Fibroblast of upper back skin (primary cell): ENCODE data around the gene P2RX6.

Experiments
- DNase-seq: peaks from one replicate; pipeline ENCODE4 v3.0.0-alpha.2; 2013

P2RX6 gene

DNA sequence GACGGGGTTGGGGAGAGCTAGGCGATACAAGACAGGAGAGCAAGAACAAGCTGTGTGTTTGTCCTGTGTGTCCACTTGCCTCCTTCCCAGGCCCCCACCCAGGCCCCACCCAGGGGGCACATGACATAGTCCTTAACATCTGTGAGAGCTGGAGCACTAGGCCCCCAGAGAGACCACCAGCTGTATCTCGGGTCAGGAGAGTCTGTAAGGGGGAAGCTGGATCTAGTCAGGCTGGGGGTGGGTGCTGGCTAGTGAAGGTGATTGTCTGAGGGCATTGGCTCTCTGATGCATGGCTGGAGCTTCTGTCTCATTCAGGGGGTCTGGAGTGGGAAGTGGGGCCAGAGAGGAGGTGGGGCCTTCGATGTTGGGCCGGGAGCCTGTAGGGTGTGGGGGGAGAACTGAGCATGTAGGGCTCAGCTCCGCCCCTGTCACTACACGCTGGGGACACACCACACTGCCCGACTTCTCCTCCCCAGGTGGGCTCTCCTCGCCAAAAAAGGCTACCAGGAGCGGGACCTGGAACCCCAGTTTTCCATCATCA is 571 bp downstream of the P2RX6 start:
- no peak for DNase-seq

DNA sequence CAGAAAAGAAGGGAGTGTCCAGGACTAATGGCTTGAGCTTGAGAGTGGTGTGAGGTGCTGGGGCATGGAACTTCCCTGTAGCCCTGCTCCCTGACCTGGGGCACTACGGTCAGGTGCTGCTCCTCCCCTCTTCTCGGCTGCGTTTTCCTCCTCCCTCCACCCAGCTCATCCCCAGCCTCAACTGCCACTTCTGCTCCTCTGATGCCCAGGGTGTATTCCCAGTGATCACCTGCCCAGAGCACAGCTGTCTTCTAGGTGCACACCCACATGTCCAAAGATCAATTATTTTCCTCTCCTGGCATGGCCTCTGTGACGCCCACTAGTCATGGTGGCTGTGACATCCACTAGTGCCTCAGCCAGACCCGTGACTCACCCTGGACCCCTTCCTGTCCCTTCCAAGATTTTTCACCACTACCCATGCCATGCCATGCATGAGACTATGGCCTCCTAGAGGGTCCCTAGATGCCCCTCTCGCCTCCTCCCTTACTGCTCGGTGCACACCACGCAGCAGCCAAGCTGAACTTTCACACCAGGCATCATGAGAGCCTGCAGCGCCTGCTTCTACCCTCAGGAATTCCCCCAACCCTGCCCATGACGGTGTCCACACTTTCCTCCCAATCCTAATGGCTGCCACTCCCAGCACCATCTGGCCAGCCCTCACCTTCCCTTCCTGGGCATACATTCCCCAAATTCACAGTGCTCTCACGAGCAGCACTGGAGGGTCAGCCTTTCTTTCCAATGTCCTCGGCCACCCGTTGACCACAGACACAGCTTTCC is 1.9 kb downstream of the P2RX6 start:
- DNase-seq, result no peak

DNA sequence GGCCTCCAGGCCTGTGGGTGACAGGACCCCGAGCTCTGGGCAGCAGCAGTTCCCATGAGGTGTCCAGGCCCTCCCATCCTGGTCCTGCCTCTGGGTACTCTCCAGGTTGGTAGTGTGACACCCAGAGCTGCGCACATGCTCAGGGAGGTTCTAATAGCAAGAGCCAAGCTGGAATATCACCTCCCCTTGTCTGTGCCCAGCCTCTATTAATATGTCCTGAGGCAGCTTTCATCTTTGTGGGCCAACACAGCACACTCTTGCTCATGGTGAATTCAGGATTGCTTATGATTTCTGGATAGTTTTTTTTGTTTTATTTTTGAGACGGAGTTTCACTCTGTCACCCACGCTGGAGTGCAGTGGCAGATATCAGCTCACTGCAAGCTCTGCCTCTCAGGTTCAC is 3.3 kb downstream of the P2RX6 start:
- DNase-seq, result no peak

DNA sequence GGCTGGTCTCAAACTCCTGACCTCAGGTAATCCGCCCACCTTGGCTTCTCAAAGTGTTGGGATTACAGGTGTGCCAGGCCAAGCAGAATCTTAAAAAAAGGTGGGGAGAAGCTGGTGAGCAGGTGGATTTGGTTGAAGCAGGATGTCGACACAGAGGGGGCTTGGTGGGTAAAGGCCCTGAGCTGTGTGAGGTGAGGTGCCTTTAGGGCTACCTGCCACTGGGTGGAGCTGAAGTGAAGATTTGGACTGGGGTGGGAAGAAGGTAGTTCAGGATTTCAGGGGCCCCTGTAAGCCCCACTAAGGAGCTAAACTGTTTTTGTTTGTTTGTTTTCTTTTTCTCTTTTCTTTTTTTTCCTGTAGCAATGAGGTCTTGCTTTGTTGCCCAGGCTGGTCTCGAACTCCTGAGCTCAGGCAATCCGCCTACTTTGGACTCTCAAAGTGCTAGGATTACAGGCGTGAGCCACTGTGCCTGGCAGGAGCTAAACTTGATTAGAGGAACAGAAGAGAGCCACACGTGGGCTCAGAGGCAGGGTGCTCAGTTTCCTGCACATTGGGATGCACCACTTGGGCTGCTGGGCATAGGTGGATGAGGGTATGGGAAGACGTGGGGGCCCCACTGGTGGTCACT is 6.0 kb downstream of the P2RX6 start:
- DNase-seq, result peak; percentile 8

DNA sequence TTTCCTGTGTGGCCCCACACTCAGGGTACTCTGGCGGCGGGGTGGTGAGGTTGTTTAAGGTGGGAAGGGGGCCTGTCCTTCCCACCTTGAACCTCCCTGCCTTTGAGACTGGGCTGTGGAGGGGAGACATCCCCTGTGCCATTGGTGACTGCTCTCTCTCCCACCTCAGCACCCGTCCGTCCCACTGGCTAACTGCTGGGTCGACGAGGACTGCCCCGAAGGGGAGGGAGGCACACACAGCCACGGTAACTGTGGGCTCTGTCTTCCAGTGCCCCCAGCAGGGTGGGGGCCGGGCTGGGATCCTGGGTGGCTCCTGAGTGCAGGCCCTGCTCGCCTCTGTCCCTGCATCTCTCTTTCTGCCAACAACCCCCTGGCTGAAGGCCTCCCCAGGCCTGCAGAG is 7.5 kb downstream of the P2RX6 start:
- DNase-seq, result no peak

DNA sequence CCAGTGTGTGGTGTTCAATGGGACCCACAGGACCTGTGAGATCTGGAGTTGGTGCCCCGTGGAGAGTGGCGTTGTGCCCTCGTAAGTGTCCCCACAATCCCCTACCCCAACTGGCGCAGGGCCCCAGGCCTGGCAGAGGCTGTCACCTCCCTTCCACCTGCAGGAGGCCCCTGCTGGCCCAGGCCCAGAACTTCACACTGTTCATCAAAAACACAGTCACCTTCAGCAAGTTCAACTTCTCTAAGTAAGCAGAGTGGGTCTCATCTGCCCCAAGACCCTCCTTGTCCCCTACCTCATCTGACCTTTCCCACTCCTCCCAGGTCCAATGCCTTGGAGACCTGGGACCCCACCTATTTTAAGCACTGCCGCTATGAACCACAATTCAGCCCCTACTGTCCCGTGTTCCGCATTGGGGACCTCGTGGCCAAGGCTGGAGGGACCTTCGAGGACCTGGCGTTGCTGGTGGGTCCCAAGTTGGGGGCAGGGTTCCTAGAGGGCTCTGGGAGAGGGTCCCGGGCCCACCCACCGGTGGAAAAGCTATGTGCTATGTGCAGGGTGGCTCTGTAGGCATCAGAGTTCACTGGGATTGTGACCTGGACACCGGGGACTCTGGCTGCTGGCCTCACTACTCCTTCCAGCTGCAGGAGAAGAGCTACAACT is 8.1 kb downstream of the P2RX6 start:
- no peak for DNase-seq

DNA sequence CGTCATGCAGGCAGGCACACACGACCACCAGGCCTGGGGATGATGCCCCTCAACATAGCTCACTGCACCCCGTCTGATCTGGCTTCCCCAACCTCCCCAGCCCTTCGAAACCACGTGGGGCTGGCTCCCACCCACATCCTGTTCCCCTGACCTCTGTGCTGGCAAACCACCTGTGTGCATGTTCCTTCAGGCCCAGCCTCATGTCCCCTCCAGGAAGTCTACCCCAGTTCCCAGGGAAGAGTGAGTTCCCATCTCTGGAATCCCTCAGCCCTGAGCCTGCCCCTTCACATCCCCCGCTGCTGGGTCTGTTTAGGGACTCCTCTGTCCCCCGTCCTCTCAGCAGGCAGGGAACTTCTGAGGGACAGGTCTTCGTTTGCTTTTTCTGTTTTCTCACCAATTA is 10.3 kb downstream of the P2RX6 start:
- no peak for DNase-seq

DNA sequence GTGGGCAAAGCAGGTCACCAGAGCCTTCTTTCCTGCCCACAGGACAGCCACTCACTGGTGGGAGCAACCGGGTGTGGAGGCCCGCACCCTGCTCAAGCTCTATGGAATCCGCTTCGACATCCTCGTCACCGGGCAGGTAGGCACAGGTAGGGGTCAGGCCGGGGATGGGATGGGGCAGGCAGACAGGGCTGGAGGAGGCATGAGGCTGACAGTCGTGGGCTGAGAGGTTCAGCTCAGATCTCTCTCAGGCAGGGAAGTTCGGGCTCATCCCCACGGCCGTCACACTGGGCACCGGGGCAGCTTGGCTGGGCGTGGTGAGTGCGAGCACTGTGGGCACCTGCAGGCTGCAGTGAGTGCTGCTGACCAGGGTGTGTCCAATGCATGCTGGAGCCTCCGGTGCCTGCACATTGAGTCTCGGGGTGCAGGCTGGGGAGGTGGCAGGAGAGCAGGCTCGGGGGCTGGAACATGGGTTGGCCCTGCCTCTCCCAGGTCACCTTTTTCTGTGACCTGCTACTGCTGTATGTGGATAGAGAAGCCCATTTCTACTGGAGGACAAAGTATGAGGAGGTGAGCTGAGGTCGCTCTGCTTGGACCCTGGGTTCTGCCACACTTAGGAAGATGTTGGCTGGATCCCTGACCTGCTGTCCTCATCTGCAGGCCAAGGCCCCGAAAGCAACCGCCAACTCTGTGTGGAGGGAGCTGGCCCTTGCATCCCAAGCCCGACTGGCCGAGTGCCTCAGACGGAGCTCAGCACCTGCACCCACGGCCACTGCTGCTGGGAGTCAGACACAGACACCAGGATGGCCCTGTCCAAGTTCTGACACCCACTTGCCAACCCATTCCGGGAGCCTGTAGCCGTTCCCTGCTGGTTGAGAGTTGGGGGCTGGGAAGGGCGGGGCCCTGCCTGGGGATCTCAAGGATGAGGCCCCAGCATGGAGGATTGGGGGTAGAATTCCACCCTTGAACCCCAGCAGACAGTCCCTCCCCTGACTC is 11.1 kb downstream of the P2RX6 start:
- no peak for DNase-seq

DNA sequence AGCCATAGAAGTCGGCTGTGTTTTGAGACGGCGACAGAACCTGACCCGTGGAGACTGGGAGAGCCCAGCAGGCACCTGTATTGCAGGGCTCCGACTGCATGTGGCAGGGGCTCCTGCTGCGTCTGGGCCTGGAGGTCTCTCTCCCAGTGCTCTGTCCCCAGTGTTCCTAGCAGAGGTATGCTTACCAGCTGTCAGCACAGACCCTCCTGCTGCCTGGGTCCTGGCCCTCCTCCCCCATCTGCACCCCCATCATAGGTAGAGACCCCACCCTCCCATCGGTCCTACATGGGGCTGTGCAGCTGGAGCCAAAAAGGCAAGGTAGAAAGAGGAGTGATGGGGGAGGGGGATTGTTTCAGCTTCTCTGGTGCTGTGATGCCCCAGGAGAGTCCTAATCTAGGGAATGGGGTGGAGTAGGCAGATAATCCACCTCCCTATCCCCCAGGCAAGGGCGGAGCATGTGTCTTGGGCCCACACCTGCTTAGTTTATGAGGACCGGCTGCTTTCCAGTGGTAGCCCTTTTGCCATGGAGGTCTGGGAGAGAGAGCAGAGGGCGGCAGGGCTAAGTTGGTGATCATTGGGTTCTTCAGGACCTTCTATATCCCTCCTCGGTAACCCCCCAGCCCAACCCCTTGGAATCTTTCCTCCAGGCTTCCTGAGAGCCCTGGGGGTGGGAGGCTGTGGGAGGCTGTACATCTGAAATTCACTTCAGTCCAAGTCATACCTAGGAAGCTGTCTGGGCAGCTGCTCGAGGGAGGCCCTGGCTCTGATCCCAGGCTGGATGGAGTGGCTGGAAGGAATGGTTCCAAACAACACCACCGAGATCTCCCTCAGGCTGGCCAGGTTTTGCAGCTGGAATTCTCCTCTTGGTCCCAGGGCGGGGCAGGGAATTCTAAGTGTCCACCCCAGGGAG is 12.1 kb downstream of the P2RX6 start:
- peak; percentile 78 for DNase-seq

DNA sequence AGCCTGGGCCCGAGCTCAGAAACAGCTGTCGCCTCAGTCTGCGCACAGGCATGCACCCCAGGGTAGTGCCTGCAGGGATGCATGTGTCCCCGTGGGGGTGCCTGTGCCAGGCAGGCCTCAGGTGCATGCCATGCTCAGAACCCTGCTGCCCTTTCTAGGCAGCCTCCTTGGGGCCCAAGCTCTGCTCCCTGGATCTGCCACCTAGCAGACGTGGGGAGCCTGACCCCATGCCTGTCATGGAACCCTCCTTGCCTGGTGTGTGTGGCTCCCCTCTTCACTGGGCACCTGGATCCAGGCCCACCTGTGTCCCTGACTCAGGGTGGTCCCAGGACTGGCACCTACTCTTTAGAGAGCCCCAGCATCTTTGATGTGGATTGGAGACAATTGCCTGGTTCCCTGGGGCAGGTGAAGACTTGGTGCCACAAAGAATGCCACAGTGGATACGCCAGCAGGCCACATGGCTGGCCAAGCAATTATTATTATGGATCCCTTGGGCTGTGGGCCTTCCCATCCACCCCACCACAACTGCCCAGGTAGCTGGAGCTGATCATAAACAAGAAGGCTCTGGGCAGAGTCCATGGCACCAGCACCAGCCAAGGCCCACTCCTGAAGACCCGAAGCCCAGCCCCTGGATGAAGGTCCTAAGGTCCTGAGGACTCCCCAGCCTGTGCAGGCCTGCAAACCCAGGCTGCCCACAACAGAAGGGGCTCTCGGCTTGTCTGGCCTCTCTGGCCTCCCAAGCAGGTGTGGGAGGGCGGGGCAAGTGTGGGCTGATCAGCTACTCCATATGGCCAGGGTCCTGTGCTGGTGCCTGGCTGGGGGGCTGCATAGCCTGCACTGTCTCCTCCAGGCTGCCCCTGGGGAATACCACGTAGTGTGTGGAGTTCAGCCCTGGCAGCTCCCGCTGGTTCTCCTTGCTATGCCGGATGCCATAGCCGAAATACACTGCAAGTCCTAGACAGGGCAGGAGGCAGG is 13.6 kb downstream of the P2RX6 start:
- no peak for DNase-seq

DNA sequence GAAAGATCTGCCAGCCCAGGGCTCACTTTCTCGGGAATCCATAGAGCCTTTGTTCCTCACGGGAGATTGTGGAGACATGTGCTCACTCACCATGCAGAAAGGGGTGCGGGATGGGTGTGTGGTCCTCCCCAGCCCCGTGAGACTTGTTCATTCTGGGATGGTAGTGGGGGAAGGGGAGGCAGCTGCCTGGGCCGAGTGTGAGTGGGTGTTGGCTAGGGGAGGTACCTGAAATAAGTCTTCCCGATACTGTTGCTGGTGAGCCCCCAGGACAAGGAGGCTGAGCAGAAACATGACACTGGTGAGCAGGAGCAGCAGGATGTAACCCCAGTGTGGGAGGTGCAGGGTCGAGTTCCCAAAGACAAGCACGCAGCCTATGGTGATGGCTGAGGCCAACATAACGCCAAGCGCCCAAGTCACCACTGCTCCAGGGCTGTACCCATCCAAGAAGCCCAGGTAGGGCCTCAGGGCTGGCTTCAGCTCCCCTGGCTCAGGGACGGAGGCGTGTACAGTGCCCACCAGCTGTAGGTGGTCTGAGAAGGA is 14.6 kb downstream of the P2RX6 start:
- no peak for DNase-seq

DNA sequence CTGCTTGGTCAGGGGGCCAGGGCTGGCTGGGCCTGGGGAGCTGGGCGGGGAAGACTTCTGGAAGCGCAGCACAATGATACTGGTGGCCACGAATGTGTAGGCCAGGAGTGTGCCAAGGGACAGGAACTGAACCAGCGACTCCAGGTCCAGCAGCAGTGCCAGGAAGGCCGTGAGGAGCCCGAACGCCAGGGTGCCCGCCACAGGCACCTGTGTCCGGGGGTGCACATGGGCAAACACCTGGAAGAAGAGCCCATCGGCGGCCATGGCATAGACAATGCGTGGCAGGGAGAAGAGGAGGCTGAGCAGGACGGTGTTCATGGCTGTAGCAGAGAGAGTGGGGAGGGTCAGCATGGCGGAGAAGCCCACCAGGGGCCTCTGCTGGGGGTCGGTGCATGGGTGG is 15.1 kb downstream of the P2RX6 start:
- no peak for DNase-seq

DNA sequence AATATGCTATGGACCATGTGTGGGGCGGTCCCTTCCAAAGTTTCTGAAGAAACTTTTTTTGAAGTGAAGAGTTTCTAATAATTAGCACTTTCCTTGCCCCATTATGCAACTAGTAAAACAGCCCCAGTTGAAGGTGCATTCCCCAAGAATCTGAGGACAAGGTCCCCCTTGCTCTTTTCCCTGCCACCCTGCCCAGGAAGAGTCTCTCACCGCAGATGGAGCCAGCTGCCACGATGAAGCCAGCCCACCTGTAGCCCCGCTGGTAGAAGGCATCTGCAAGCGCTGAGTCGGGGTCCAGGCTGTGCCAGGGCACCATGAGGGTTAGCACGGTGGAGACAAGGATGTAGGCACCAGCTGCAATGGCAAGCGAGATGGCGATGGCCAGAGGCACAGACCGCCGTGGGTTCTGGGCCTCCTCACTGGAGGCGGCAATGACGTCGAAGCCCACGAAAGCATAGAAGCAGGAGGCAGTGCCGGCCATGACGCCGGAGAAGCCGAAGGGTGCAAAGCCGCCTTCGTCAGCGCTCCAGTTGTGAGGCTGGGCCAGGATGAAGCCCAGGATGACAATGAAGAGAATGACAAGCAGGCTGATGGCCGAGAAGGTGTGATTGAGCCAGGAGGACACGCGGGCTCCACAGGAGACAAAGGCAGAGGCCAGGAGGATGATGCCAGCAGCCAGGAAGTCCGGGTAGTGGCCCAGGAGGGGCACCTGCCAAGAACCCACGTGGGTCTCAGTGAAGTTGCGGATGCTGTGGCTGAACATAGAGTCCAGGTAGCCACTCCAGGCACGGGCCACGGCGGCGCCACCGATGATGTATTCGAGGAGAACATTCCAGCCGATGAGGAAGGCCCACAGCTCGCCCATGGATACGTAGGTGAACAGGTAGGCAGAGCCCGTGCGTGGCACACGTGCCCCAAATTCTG is 15.9 kb downstream of the P2RX6 start:
- no peak for DNase-seq

DNA sequence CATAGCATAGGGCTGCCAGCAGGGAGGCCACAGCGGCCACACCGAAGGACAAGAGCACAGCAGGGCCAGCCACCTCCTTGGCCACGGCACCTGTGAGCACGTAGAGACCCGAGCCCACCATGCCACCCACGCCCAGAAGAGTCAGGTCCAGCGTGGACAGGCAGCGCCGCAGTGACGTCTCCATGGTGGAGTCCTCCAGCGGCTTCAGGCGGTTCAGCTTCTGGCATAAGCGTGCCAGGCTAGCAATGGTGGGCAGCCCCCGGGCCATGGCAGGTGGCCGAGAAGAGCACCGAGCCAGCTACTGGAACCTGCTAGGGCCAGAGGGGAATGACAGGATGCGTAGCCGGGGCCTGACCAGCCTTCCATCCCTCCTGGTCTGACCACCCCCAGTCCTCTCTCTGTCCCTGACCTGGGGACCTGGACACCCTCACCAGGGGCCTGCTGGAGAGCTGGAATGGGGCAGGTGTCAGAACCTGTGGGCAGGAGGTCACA is 16.6 kb downstream of the P2RX6 start:
- DNase-seq, result no peak

DNA sequence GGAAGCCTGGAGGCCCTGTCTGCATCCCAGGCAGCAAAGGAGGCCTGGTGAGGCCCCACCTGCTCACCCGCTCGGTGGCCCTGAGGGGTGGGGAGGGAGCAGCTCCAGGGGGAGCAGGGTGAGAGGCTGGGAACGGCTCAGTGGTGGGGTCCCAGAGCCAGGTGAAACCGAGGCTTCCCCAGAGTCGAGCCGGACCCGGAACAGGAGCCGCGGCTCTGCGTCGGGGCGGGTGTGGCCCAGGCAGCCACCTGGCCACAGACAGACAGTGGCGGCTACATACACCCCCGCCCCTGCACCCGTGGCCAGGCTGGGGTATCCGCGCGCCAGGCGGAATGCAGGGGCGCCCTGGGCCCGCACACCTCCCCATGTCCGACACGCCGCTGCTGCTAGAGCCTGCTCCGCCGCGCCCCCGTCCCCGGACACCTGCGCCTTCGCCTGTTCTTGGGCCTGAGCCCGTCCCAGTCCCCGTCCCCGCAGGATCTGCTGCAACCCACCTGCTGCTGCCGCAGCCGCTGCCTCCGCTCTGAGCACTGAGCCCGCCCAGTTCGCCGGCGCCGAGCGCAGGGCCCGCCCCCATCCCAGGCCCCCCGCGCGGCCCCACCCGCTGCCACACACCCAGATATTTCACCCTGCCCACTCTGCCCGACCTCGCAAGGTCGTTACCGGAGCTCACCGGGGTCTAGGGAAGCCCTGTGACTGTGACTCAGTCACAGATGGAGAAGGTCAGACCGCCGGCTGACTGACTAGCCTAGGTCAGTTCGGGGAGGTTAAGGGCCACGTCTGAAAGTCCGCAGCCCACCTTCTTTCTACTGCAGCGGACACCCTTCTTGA is 17.3 kb downstream of the P2RX6 start, which contains the start of gene SLC7A4:
Gene SLC7A4, minus strand, starts transcription at position 525 of the 831 bp plus-strand sequence. CDS start 749 bp downstream, outside the sequence.
- no peak for DNase-seq

DNA sequence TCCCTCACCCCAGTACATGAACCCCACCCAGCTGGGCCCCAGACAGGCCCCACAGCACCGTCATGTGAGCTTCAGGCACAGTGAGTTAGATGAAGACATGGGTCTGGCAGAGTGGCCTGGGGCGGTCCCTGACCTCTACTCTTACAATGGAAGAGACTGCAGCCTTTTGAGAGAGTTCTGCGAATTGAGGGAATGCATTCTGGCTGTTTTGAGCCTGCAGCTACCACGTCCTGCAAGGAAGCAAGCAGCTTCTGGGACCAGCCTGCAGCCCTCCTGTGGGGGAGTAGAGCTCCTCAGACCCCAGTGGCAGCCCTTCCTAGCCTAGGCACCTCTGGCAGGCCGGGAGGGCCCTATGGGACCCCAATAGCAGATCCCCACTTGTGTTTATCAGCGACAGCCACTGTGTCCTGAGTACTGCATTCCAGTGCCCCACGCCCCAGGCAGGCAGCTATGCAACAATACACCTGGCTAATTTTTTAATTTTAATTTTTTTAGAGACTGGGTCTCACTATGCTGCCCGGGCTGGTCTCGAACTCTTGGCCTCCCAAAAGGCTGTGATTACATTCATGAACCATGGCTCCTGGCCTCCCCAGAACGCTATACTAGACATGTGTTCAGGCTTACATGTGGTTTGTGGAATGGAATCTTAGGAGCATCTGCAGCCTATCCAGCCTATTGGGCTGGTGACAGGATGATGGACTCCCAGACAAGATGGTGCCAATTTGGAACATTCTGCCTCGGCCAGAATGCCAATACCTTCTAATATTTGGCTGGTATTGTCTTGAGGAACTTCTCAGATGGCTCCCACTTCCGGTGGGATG is 18.1 kb downstream of the P2RX6 start:
- peak; percentile 41 for DNase-seq

DNA sequence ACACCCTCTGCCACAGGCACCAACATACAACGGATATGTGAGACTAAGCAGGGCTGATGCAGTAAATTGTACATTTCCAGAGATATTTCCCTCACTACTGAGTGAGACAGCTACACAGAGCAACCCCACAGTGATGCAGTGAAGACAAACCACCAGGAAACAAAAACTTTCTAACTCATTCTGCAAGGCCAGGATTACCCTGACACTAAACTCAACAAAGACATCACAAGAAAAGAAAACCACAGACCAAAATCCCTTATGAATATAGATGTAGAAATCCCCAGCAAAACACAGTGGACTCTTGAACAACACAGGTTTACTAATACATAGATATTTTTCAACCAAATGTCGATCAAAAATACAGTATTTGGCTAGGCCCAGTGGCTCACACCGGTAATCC is 18.9 kb downstream of the P2RX6 start:
- peak; percentile 12 for DNase-seq
